Measurements from ENCODE around the gene SPOUT1.

DNA sequence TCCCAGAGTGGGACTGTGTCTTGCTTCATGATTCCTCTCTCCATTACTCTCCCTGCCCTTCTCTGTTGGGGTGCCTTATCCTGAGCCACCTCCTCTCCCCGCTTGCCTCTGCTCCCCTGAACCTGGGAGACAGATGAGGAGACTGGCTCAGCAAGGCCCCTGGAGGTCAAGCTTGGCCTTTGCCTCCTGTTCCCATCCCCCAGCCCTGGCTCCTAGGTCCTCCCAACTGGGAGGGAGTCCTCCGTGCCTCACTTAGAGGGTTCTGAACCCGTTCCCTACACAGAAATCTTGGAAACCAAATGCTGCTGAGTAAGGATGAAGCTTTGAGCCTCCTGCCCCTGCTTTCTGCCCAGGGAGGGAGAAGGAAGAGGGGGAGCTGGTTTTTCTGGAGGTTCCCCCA lies 21.1 kb downstream of the SPOUT1 start:
- TF ChIP-seq EZH2phosphoT487 (IDR thresholded peaks at IDR 0.05; ENCODE audit: insufficient read depth, low read depth) = no peak
- no peak for TF ChIP-seq EZH2 (IDR thresholded peaks at IDR 0.05; ENCODE audit: insufficient read depth, poor library complexity, severe bottlenecking)

All from GM23248 (cell line).